ENCODE data around the gene FBN3.

FBN3 gene

DNA sequence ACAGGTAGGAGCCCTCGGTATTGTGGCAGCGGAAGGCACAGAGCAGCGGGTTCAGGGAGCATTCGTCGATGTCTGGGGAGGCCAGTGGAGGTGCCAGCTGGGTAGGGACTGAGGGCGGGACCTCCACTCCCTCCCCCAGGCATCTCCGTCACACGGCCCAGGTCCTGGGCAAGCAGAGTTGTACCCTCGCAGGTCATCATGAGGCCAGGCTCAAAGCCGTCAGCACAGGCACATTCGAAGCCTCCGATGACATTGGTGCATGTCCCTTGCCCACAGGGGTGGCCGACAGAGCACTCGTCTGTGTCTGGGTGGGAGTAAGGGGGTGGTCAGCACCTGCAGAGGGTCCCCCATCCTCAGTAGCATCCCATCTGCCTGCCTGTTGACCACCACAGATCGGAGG lies 61.5 kb downstream of the FBN3 start:
- no peak for DNase-seq

- no peak for DNase-seq
Observed at GRCh38 chr19:8086849-8087248, 62.5 kb downstream of the FBN3 start.

GRCh38 chr19:8085598-8086408 lies 63.6 kb downstream of the FBN3 start:
- DNase-seq, result peak; percentile 88

DNA sequence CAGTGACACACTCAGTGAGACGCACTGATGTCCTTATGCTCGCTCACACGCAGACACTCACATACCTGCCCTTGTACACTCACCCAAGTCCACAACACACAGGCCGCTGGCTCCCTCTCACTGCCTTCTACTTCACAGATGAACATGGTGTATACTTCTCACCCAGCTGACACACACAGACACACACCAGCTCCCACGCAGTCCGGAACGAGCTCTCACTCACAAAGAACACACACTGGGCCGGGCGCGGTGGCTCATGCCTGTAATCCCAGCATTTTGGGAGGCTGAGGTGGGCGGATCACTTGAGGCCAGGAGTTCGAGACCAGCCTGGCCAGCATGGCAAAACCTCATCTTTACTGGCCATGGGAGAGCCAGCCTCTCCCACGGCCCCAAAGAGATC lies 65.2 kb downstream of the FBN3 start:
- DNase-seq, result no peak

GRCh38 chr19:8083141-8083540 lies 66.3 kb downstream of the FBN3 start:
- no peak for DNase-seq

- DNase-seq, result no peak
Observed at GRCh38 chr19:8081569-8082550, 67.5 kb downstream of the FBN3 start.

- DNase-seq, result no peak
Observed at GRCh38 chr19:8080832-8081231, 68.6 kb downstream of the FBN3 start.

GRCh38 chr19:8079988-8080387 lies 69.4 kb downstream of the FBN3 start:
- no peak for DNase-seq

DNA sequence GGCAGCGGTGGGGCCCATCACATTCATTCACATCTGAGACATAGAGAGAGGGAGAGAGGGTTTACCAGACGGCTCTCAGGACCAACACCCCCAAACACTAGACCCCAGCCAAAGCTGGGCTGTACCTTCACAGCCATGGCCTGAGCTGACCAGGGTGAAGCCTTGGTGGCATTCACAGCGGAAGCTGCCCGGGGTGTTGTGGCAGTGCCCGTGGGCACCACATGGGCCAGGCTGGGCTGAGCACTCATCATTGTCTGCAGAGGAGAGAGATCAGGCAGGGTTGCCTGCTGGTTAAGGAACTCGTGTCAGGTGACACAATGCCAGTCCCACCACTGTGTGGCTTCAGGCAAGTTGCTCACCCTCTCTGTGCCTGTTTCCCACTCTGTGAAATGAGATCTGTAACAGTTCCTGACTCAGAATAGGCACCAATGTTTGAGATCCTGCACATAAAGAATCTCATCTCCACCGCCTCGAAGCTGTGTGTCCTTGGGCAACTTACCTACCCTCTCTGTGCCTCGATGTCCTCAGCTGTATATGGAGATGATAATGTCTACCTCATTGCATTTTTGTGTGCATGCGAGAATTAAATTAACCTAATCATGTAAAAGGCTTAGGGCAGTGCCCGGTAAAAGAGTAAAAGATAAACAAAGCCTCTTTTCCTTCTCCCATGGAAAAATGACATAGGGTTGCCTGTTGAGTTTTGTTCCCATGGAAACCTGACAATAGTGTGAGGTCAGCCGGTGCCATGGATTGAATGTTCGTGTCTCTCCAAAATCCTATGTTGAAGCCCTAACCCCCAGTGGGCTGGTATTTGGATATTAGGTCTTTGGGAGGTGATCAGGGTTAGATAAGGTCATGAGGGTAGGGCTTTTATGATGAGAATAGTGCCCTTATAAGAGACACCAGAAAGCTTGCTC lies 74.0 kb downstream of the FBN3 start:
- DNase-seq, result no peak

DNA sequence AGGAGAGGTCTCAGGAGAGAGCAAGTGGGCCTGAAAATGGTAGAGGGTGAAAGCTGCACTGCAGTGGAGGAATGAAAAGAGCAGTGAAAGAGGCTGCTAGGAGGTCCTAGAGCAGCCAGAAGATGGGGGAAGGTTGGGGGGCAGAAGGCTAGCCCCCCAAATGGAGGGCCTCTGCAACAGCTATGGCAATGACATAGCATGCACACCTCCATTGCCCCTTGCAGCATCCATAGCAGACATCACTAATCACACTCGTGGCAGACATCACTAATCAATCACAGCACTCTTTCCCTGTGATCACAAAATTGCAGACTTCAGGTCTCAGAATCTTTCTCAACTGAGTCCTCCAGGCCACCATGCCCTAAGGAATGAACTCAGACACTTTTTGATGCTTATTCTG lies 74.9 kb downstream of the FBN3 start:
- DNase-seq, result no peak

DNA sequence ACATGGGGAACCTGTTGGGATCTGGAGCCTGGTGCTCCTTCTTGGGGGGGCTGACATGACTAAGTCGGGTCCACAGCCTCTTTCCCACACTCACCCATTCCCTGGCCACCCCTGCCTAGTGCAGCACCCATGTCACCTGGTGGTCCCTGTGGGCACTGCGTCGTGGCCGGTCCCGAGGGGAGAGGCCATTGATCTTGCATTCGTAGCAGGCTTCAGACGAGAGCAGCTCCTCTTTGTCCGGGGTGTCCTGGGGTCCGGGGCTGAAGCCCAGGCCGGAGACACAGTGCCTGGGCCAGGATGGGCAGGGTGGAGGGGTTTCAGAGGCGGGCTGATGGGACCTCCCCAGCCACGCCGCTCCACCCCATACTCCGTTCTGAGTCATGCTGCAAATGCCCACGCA lies 77.5 kb downstream of the FBN3 start:
- DNase-seq, result no peak

DNA sequence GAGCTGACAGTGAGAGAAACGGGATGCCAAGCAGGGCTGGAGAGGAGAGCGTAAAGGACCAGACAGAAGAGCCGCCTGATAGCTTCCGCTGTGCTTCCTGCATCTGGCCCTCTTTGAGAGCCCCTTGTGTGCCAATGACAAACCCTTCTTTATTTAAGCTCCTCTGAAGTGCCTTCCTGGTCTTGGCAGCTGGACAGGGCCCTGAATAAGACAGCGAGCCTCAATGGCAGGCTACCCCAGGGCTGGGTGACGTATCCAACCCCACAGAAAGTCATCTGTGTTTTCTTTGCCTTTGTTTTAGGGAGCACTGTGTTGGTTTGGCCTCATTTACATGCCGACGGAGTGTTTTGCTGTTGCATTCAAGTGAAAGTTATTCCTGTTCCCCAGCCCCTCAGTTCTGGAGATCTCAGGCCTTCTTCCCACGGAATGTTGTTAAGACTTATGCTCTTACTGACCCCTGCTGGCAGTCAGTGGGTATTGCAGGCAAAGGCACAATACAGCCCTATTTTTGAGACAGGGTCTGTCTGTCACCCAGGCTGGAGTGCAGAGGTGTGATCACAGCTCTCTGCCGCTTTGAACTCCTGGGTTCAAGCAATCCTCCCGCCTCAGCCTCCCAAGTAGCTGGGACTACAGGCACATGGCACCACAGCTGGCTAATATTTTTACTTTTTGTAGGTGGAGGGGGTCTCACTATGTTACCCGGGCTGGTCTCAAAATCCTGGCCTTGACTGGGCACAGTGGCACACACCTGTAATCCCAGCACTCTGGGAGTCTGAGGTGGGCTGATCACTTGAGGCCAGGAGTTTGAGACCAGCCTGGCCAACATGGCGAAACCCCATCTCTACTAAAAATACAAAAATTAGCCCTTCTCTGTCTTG lies 80.1 kb downstream of the FBN3 start:
- DNase-seq, result peak; percentile 65

DNA sequence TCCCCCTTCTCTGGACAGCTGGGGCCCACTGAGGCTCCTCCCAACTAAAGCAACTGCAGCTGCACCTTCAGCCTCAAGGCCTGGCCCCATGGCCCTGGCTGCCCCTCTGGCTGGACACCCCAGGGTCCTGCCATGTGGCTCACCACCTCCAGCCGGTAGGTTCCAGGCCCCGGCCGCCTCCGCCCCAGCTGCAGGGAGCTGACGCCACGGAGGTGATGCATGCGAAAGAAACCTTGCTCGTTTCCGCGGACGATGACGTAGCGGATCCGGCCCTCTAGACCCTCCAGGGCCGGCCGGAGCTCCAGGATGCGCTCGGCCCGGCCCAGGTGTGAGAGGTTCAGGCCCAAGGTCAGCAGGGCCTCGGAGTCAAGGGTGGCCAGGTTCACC lies 83.5 kb downstream of the FBN3 start:
- DNase-seq, result no peak

DNA sequence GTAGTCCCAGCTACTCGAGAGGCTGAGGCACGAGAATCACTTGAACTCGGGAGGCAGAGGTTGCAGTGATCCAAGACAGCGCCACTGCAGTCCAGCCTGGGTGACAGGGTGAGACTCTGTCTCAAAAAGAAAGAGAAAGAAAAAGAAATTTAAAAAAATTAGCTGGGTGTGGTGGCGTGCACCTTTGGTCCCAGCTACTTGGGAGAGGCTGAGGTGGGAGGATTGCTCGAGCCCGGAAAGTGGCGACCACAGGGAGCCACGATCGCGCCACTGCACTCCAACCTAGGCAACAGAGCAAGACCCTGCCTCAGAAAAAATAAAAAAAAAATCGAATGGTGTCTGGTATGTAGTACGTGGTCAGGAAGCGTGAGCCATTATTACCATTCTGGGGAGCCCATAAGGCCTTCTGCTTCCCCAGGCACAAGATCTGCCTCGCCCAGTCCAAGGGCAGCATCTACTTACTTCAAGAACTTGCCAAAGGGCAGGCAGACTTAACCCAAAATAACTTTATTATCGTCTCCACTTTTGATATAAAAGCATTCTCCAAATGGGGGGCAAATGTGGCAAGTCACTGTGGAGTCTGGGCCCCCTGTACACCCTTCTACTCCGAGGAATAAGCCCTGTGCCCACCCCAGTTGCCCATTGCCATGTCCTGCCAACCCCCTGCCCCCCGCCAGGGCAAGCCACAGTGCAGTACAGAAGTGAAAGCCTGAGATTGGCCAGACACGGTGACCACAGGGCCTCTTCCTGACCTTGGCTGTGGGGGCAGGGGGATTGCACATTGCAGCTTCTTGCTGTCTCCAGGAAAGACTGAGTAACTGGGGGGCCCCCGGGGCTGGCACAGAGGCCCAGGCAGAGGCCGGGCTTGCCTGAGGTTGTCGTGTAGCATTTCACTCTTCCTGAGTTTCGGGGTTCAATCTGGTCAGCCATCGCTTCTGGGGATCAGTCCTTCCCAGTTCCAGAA lies 84.2 kb downstream of the FBN3 start:
- DNase-seq, result no peak

GRCh38 chr19:8057545-8058270 lies 91.7 kb downstream of the FBN3 start:
- DNase-seq, result no peak

GRCh38 chr19:8056533-8056932 lies 92.9 kb downstream of the FBN3 start:
- no peak for DNase-seq

DNA sequence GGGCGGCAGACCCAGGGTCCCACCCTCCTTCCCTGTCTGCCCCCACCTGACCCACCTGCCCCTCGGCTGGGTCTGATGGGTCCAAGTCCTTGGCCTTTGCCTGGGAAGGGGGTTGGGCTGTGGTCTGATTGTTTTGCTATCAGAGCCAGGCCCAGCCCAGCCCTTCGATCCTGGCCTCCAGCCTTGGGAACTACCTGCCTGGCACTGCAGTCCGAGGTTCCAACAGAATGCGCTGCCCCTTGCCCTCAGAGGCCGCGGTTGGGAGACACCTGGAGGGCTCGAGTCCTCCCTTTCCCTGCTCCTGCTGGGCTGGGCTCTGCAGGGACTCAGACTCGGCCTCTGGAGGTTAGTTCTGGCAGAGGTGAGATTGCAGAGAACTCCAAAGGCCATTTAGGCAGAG lies 95.2 kb downstream of the FBN3 start:
- DNase-seq, result no peak

- DNase-seq, result no peak
Observed at GRCh38 chr19:8052464-8052859, 96.9 kb downstream of the FBN3 start, which contains the start of gene CCL25. CCL25 (plus strand) TSS chr19:8052760; CDS start chr19:8053050, 290 bp downstream.

DNA sequence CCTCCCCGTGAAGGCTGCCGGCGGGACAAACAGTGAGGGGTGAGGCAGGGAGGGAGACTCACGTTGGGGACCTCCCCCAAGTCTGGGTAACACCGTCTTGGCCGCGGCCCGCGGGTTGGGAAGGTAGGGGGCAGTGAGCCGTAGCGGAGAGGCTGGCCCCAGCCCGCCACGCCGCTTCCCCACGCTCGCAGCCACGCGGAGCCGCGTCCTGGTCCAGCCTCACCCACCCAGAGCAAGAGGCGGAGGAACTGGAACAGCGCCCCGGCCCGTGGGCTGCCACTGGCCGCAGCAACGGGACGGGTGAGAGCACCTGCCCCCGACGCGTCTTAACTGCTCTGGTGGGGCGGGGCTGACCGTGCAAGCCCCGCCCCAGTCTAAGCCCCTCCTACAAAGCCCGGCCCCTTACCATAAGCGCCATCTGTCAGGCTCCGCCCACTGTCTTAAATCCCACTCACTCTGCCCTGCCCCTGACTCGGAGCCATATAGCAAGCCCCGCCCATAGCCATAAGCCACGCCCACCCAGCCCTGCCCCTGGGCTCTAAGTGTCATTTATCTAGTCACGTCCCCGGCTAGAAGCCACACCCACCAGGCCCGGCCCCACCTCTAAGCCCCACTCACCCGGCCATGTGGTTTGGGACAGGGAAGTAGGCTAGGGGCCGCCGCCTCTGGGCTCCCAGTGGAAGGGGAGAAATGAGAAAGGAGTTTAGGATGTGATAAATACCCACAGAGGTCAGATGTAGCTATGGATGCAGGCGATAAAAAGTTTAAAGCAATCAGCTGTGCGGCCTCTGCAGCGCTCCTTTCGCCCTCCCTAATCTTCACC lies 98.9 kb downstream of the FBN3 start:
- DNase-seq, result peak; percentile 100

All from hematopoietic multipotent progenitor cell treated with erythropoietin and hydrocortisone succinate and interleukin-3 and kit ligand, for 4 days (in vitro differentiated cells).